GM12878 (cell line): ENCODE measurements around the gene ARL5A.

Experiments
- BCLAF1 ChIP-seq: fragments of 450-650 bp; IDR thresholded peaks from 2 replicates; pipeline ENCODE4 v1.6.1; 2017; ENCODE audit warnings: antibody characterized with exemption, mild to moderate bottlenecking, moderate library complexity
- CBFB ChIP-seq: IDR thresholded peaks from 2 replicates; pipeline ENCODE4 v1.6.1; 2016; ENCODE audit warnings: antibody characterized with exemption, low read depth
- CHD1 ChIP-seq: IDR thresholded peaks from 2 replicates; pipeline ENCODE4 v1.6.1; 2012; ENCODE audit warnings: low read depth, low read length, improper control_type of control experiment
- CTCF ChIP-seq, 3 experiments: IDR thresholded peaks in 2 of 3; conservative IDR thresholded peaks in 1 of 3; 2 replicates each; pipeline ENCODE4 v1.5.1; 2011; ENCODE audit warnings: low read depth in 3 of 3, low read length in 3 of 3, mild to moderate bottlenecking in 3 of 3, control low read depth in 2 of 3, moderate library complexity in 2 of 3, inconsistent platforms in 1 of 3, mixed read lengths in 1 of 3; ENCODE audit not compliant: control insufficient read depth in 2 of 3, insufficient read depth in 1 of 3; ENCODE audit errors: extremely low read depth in 1 of 3
- EZH2 ChIP-seq: IDR thresholded peaks from 2 replicates; pipeline ENCODE4 v1.6.1; 2012; ENCODE audit warnings: low read depth, mild to moderate bottlenecking, control low read depth, inconsistent platforms, low read length, borderline replicate concordance; ENCODE audit not compliant: control insufficient read depth
- NR2C2 ChIP-seq: IDR thresholded peaks from 2 replicates; pipeline ENCODE4 v1.6.1; 2011; ENCODE audit warnings: borderline replicate concordance, low read depth; ENCODE audit not compliant: control insufficient read depth, insufficient read length
- NR2F1 ChIP-seq: fragments of 450-650 bp; conservative IDR thresholded peaks from 2 replicates; pipeline ENCODE4 v1.6.1; 2017; ENCODE audit warnings: mild to moderate bottlenecking
- PKNOX1 ChIP-seq: fragments of 450-650 bp; IDR thresholded peaks from 2 replicates; pipeline ENCODE4 v1.6.1; 2016; ENCODE audit warnings: mild to moderate bottlenecking
- POLR2A ChIP-seq: IDR thresholded peaks from 2 replicates; pipeline ENCODE4 v1.6.1; 2011; ENCODE audit warnings: low read depth, mild to moderate bottlenecking, low read length
- POLR2AphosphoS5 ChIP-seq: IDR thresholded peaks from 2 replicates; pipeline ENCODE4 v1.6.1; 2011; ENCODE audit warnings: mild to moderate bottlenecking, low read length, inconsistent platforms
- RFX5 ChIP-seq: IDR thresholded peaks from 2 replicates; pipeline ENCODE4 v1.6.1; 2011; ENCODE audit warnings: low read depth, low read length, improper control_type of control experiment
- SUZ12 ChIP-seq: fragments of 200-600 bp; sonication (generic); IDR thresholded peaks from one replicate; pipeline ENCODE4 v1.6.1; 2018; ENCODE audit warnings: antibody characterized with exemption, mild to moderate bottlenecking; ENCODE audit not compliant: unreplicated experiment
- USF2 ChIP-seq: IDR thresholded peaks from 2 replicates; pipeline ENCODE4 v1.6.1; 2011; ENCODE audit warnings: low read depth, low read length, improper control_type of control experiment, borderline replicate concordance
- YY1 ChIP-seq: IDR thresholded peaks from 2 replicates; pipeline ENCODE4 v1.6.1; 2011; ENCODE audit warnings: low read depth, mild to moderate bottlenecking, low read length

GRCh38 chr2:151843691-151844061 is 15.5 kb upstream of the ARL5A start:
- TF ChIP-seq CHD1 (no peak), RFX5 (no peak), PKNOX1 (no peak), SUZ12 (no peak), BCLAF1 (no peak), POLR2A (no peak), EZH2 (no peak), POLR2AphosphoS5 (no peak), USF2 (no peak), CTCF (IDR thresholded peaks at IDR 0.05 in 2 of 3, conservative IDR thresholded peaks at IDR 0.05 in 1 of 3; ENCODE audit: control insufficient read depth in 2 of 3, extremely low read depth in 1 of 3, insufficient read depth in 1 of 3, low read depth in 3 of 3, low read length in 3 of 3) (no peak), CBFB (no peak), NR2C2 (no peak), YY1 (no peak), NR2F1 (no peak)
